GM19193 (cell line): ENCODE results near the gene ACTL8.

ENCODE experiments used
- POLR2A ChIP-seq: IDR thresholded peaks from 4 replicates; pipeline ENCODE4 v1.6.1; 2011; ENCODE audit not compliant: insufficient read depth, insufficient read length; ENCODE audit errors: extremely low read depth

ACTL8 gene

GRCh38 chr1:17802164-17802563, 47.0 kb downstream of the ACTL8 start:
- TF ChIP-seq POLR2A, result no peak

GRCh38 chr1:17802945-17803344, 47.8 kb downstream of the ACTL8 start:
- TF ChIP-seq POLR2A, result no peak

- no peak for TF ChIP-seq POLR2A
Observed at GRCh38 chr1:17805869-17806684, 50.9 kb downstream of the ACTL8 start.

- no peak for TF ChIP-seq POLR2A
Observed at GRCh38 chr1:17808816-17809215, 53.7 kb downstream of the ACTL8 start.

GRCh38 chr1:17810668-17811067, 55.5 kb downstream of the ACTL8 start:
- TF ChIP-seq POLR2A, result no peak

- TF ChIP-seq POLR2A, result no peak
Observed at GRCh38 chr1:17816511-17816910, 61.4 kb downstream of the ACTL8 start.

GRCh38 chr1:17819129-17819802, 64.1 kb downstream of the ACTL8 start:
- TF ChIP-seq POLR2A, result no peak

GRCh38 chr1:17820198-17820597, 65.1 kb downstream of the ACTL8 start:
- no peak for TF ChIP-seq POLR2A

- TF ChIP-seq POLR2A, result no peak
Observed at GRCh38 chr1:17822741-17823426, 67.8 kb downstream of the ACTL8 start.

GRCh38 chr1:17825273-17826164, 70.4 kb downstream of the ACTL8 start:
- TF ChIP-seq POLR2A, result no peak

GRCh38 chr1:17826165-17826488, 71.0 kb downstream of the ACTL8 start:
- no peak for TF ChIP-seq POLR2A

GRCh38 chr1:17828991-17829390, 73.9 kb downstream of the ACTL8 start:
- no peak for TF ChIP-seq POLR2A

GRCh38 chr1:17829579-17829978, 74.4 kb downstream of the ACTL8 start:
- no peak for TF ChIP-seq POLR2A

- no peak for TF ChIP-seq POLR2A
Observed at GRCh38 chr1:17831597-17831996, 76.5 kb downstream of the ACTL8 start.
